ENCODE data around the gene EPSTI1.
"Not testable (repeated sequence)": the region's sequence is repeated elsewhere in the genome, so short reads cannot be mapped to it uniquely, and the experiment has no call there.

EPSTI1 gene

GRCh38 chr13:43005460-43006236 lies 13.6 kb upstream of the EPSTI1 start:
- DNase-seq (ENCODE audit: low spot score) = no peak

GRCh38 chr13:43003729-43004128 lies 11.7 kb upstream of the EPSTI1 start:
- DNase-seq (ENCODE audit: low spot score) = no peak

GRCh38 chr13:43003010-43003409 lies 11.0 kb upstream of the EPSTI1 start:
- no peak for DNase-seq (ENCODE audit: low spot score)

GRCh38 chr13:43002021-43002420 lies 10.0 kb upstream of the EPSTI1 start:
- no peak for DNase-seq (ENCODE audit: low spot score)

GRCh38 chr13:43000676-43001075 lies 8.6 kb upstream of the EPSTI1 start:
- DNase-seq (ENCODE audit: low spot score) = no peak

- DNase-seq (ENCODE audit: low spot score) = no peak
Measured at GRCh38 chr13:42999491-42999890, 7.5 kb upstream of the EPSTI1 start.

- DNase-seq (ENCODE audit: low spot score) = no peak
Measured at GRCh38 chr13:42997381-42997780, 5.3 kb upstream of the EPSTI1 start.

- DNase-seq (ENCODE audit: low spot score) = peak; percentile 66
Measured at GRCh38 chr13:42996584-42996983, 4.5 kb upstream of the EPSTI1 start.

GRCh38 chr13:42994878-42995277 lies 2.8 kb upstream of the EPSTI1 start:
- DNase-seq (ENCODE audit: low spot score) = no peak

GRCh38 chr13:42992764-42993122 lies 702 bp upstream of the EPSTI1 start:
- no peak for DNase-seq (ENCODE audit: low spot score)

GRCh38 chr13:42991233-42991897 lies 676 bp downstream of the EPSTI1 start:
- not testable (repeated sequence) for DNase-seq (ENCODE audit: low spot score)

- DNase-seq (ENCODE audit: low spot score) = peak; percentile 55
Measured at GRCh38 chr13:42990291-42991232, 1.5 kb downstream of the EPSTI1 start.

- no peak for DNase-seq (ENCODE audit: low spot score)
Measured at GRCh38 chr13:42986176-42986574, 5.9 kb downstream of the EPSTI1 start.

GRCh38 chr13:42985312-42986175 lies 6.5 kb downstream of the EPSTI1 start:
- no peak for DNase-seq (ENCODE audit: low spot score)

GRCh38 chr13:42984691-42985090 lies 7.3 kb downstream of the EPSTI1 start:
- no peak for DNase-seq (ENCODE audit: low spot score)

GRCh38 chr13:42984026-42984425 lies 8.0 kb downstream of the EPSTI1 start:
- no peak for DNase-seq (ENCODE audit: low spot score)

GRCh38 chr13:42981853-42982252 lies 10.2 kb downstream of the EPSTI1 start:
- DNase-seq (ENCODE audit: low spot score) = no peak

- DNase-seq (ENCODE audit: low spot score) = no peak
Measured at GRCh38 chr13:42981317-42981716, 10.7 kb downstream of the EPSTI1 start.

- DNase-seq (ENCODE audit: low spot score) = no peak
Measured at GRCh38 chr13:42977219-42977659, 14.8 kb downstream of the EPSTI1 start.

GRCh38 chr13:42976066-42976465 lies 16.0 kb downstream of the EPSTI1 start:
- DNase-seq (ENCODE audit: low spot score) = no peak

- no peak for DNase-seq (ENCODE audit: low spot score)
Measured at GRCh38 chr13:42973581-42973980, 18.5 kb downstream of the EPSTI1 start.

Measured in hepatic stellate cell (primary cell).